ENCODE data around the gene RAP1GAP. TPM values are rescaled to one million over a fixed set of nuclear protein-coding genes. Genes with fewer than 3 reads are reported as not detected.

RAP1GAP gene
- total RNA-seq, 4 donors from 2014 or later, result 0.33 to 0.83 (median 0.56) TPM

DNA sequence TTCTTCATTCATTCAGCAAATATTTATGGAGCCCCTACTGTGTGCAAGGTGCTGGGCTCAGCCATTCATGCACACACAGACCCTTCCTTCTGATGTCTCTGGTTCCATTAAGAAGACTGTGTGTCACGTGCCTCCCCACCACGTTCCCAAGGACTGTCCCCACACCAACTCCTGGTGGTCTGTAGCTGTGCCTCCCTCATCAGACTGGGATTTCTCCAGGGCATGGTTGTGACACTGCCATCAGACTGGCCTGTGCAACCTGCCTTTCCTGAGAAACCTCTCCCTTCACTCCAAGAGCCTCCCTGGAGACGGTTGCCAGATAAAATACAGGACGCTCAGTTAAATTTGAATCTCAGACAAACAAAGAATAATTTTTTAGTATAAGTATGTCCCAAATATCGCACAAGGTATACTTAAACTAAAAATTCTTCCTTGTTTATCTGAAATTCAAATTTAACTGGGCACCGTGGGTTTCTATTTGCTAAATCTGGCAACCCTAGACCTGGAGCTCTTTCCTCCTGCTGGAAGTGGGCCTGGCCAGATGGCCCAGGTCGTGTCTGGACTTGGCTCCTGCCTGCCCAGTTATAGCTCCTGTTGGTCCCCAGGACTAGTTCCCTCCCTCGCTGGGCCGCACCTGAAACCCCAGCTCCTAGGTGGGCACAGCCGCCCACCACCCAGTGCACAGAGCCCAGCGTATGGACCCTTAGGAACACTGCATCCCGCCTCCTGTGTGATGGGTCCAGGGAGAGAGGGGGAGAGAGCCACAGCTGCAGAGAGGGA, 76.9 kb downstream of the RAP1GAP start:
- TF ChIP-seq EP300 (IDR thresholded peaks at IDR 0.05) (no peak), POLR2AphosphoS5 (IDR thresholded peaks at IDR 0.05) (no peak), POLR2A (IDR thresholded peaks at IDR 0.05; ENCODE audit: low read depth) (no peak)
- TF ChIP-seq, protein P1, sequence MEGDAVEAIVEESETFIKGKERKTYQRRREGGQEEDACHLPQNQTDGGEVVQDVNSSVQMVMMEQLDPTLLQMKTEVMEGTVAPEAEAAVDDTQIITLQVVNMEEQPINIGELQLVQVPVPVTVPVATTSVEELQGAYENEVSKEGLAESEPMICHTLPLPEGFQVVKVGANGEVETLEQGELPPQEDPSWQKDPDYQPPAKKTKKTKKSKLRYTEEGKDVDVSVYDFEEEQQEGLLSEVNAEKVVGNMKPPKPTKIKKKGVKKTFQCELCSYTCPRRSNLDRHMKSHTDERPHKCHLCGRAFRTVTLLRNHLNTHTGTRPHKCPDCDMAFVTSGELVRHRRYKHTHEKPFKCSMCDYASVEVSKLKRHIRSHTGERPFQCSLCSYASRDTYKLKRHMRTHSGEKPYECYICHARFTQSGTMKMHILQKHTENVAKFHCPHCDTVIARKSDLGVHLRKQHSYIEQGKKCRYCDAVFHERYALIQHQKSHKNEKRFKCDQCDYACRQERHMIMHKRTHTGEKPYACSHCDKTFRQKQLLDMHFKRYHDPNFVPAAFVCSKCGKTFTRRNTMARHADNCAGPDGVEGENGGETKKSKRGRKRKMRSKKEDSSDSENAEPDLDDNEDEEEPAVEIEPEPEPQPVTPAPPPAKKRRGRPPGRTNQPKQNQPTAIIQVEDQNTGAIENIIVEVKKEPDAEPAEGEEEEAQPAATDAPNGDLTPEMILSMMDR (IDR thresholded peaks at IDR 0.05), result no peak
- 84% methylated on average over 9 of the region's 12 CpGs for WGBS
- Histone ChIP-seq H3K27me3 (peaks cover 0 to 87% (median 0%) of the 10 kb centered on the region in 4 donors), H3K4me3 (no peak overlapping the region), H3K36me3 (no peaks in the 10 kb centered on the region), H3K27ac (replicated peaks in 1 of 4) (no peak overlapping the region), H3K4me1 (peaks cover 0 to 10% (median 1%) of the 10 kb centered on the region in 4 donors), H3K9me3 (no peaks in the 10 kb centered on the region)
- DNase-seq (ENCODE audit: extremely low spot score), result no peak
- intact Hi-C loops (cut with DNase I), result no loop called here

DNA sequence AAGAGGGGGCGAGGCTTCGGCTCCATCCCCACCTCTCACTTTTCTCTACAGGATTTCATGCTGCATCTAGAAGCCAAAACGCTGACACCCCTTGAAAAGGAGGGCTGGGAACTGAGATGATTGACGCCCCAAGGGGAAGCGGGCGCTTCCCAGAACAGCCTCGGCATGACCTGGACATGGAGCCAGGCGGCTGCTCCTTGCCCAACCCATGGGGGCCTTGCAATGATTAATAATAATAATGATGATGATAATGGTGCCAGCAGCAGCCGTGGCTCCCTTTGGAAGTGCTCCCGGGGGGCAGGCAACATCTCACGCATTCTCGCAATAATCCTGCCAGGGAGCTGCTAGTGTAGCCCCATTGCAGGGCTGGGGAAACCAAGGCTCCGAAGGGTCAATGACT, 78.2 kb downstream of the RAP1GAP start:
- H3K36me3 ChIP-seq, result no peaks in the 10 kb centered on the region
- intact Hi-C loops (cut with DNase I), result no loop called here
- no peak for TF ChIP-seq POLR2AphosphoS5 (IDR thresholded peaks at IDR 0.05)
- TF ChIP-seq, protein P1 (IDR thresholded peaks at IDR 0.05), result no peak
- TF ChIP-seq POLR2A (IDR thresholded peaks at IDR 0.05; ENCODE audit: low read depth), result no peak
- no peak for TF ChIP-seq EP300 (IDR thresholded peaks at IDR 0.05)
- H3K27me3 ChIP-seq, result peaks cover 0 to 81% (median 0%) of the 10 kb centered on the region in 4 donors
- DNase-seq (ENCODE audit: extremely low spot score), result no peak
- peaks cover 8 to 22% (median 14%) of the 10 kb centered on the region in 4 donors for H3K4me1 ChIP-seq
- H3K27ac ChIP-seq (replicated peaks in 1 of 4), result no peak overlapping the region
- no peaks in the 10 kb centered on the region for H3K9me3 ChIP-seq
- no peak overlapping the region for H3K4me3 ChIP-seq
- 67% methylated on average over 9 of the region's 13 CpGs for WGBS

DNA sequence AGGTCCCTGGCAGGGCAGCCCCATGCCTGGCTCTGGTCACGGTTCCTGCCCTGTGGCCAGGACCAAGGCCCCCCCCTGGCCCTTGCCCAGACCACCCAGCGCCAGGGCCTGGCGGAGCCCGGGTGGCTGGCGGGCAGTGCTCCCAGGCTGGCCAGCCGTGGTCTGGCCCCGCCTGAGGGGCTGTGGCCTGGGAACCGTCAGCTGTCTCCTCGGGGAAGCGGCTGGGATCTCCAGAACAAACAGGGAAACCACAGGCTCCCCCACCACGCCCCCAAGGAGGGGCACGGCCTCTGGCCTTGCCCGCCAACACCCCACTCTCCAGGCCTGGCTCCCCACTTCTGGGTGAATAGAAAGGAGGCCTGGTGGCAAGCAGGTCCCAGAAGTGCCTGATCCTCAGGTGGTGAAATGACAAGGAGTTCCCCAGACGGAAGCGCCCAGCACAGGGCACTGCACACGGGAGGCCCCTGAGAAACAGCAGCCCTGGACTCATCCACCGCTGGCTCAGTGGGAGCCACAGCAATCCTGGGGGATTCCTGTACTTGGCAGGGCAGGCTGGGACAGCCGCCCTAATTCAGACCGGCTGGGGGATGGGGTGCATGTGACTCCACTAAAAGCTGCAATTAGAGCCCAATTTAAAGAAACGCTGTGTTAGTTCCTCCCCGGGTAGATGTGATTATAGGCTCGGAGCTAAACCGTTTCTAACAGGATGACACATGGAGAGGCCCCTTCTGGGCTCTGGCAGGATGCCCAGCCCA, 78.9 kb downstream of the RAP1GAP start:
- Histone ChIP-seq H3K27ac (replicated peaks in 1 of 4) (no peak overlapping the region), H3K27me3 (peaks cover 0 to 81% (median 0%) of the 10 kb centered on the region in 4 donors), H3K4me1 (peaks cover 13 to 22% (median 14%) of the 10 kb centered on the region in 4 donors), H3K36me3 (no peaks in the 10 kb centered on the region), H3K9me3 (no peaks in the 10 kb centered on the region), H3K4me3 (no peak overlapping the region)
- TF ChIP-seq EP300 (IDR thresholded peaks at IDR 0.05), result no peak
- no peak for TF ChIP-seq POLR2A (IDR thresholded peaks at IDR 0.05; ENCODE audit: low read depth)
- TF ChIP-seq POLR2AphosphoS5 (IDR thresholded peaks at IDR 0.05), result no peak
- intact Hi-C loops (cut with DNase I), result no loop called here
- WGBS, result 26% methylated on average over 7 of the region's 23 CpGs
- no peak for DNase-seq (ENCODE audit: extremely low spot score)

DNA sequence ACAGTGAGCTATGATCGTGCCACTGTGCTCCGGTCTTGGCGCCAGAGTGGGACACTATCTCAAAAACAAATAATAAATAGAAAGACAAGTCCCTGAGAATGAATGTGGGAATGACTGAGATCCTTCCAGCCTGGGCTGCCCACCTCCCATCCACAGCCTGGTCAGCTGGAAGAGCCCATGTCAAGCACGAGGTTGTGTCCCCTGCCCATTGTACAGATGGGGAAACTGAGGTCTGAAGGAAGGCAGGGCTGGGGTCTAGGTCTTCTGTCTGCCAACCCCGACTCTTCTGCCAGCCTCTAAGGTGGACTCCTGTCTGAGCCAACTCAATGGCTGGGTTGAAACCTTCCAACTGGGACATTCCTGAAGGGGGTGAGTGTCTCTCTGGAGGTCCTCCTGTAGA, 79.5 kb downstream of the RAP1GAP start:
- Histone ChIP-seq H3K4me1 (peaks cover 13 to 22% (median 16%) of the 10 kb centered on the region in 4 donors), H3K4me3 (no peak overlapping the region), H3K27ac (replicated peaks in 1 of 4) (no peak overlapping the region), H3K9me3 (no peaks in the 10 kb centered on the region), H3K36me3 (no peaks in the 10 kb centered on the region), H3K27me3 (peaks cover 0 to 77% (median 0%) of the 10 kb centered on the region in 4 donors)
- DNase-seq (ENCODE audit: extremely low spot score), result no peak
- TF ChIP-seq POLR2AphosphoS5 (IDR thresholded peaks at IDR 0.05), result no peak
- TF ChIP-seq, protein P1 (IDR thresholded peaks at IDR 0.05), result no peak
- no peak for TF ChIP-seq EP300 (IDR thresholded peaks at IDR 0.05)
- TF ChIP-seq POLR2A (IDR thresholded peaks at IDR 0.05; ENCODE audit: low read depth), result no peak
- WGBS, result 89% methylated on average over 5 of the region's 5 CpGs
- intact Hi-C loops (cut with DNase I), result no loop called here

DNA sequence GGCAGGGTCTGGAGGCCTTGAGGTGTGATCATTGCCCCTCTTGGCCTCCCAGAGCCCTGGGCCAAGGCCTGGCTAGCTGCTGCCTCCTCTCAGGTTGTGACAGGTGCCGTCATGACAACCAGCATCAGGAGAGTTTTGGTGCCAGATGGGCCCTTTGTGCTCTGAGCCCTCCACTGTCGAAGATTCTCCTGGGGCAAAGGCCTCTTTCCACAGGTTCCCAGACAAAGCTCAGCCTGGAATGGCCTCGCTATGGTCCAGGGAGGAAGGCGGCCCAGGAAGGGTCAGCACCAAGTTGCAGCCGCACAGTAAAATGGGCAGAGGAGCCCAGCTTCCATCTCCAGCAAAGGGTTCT, 81.6 kb downstream of the RAP1GAP start:
- no peak overlapping the region for H3K4me3 ChIP-seq
- 75% methylated on average over 3 of the region's 5 CpGs for WGBS
- intact Hi-C loops (cut with DNase I), result no loop called here
- H3K4me1 ChIP-seq, result peaks cover 13 to 22% (median 16%) of the 10 kb centered on the region in 4 donors
- H3K27me3 ChIP-seq, result peaks cover 0 to 69% (median 0%) of the 10 kb centered on the region in 4 donors
- H3K9me3 ChIP-seq, result no peaks in the 10 kb centered on the region
- TF ChIP-seq POLR2A (IDR thresholded peaks at IDR 0.05; ENCODE audit: low read depth), result no peak
- no peak for TF ChIP-seq EP300 (IDR thresholded peaks at IDR 0.05)
- TF ChIP-seq POLR2AphosphoS5 (IDR thresholded peaks at IDR 0.05), result no peak
- TF ChIP-seq, protein P1 (IDR thresholded peaks at IDR 0.05), result no peak
- no peak for DNase-seq (ENCODE audit: extremely low spot score)
- H3K27ac ChIP-seq (replicated peaks in 1 of 4), result no peak overlapping the region
- H3K36me3 ChIP-seq, result no peaks in the 10 kb centered on the region

All from esophagus muscularis mucosa (tissue), 4 donors.